ENCODE measurements around the gene PRPF38A.

The PRPF38A gene

GRCh38 chr1:52454779-52455178 is 50.4 kb downstream of the PRPF38A start:
- Histone ChIP-seq H3K9me3 (ENCODE audit: control insufficient read depth, low read length) (no peaks in the 10 kb centered on the region), H3K4me3 (ENCODE audit: insufficient read depth, low read depth, low read length) (no peak overlapping the region), H3K27me3 (ENCODE audit: control insufficient read depth, insufficient read depth, low read length, poor library complexity, severe bottlenecking) (no peaks in the 10 kb centered on the region), H3K27ac (ENCODE audit: insufficient read depth, low read depth, low read length, poor library complexity, severe bottlenecking) (no peak overlapping the region), H3K36me3 (ENCODE audit: control insufficient read depth, insufficient read depth, low read length) (peaks cover 11% of the 10 kb centered on the region), H3K4me1 (ENCODE audit: control insufficient read depth, insufficient read depth, low read length) (no peaks in the 10 kb centered on the region)
- WGBS, 2 experiments: 89 to 90% methylated on average over 2 of the region's 2 CpGs

- Histone ChIP-seq H3K27me3 (ENCODE audit: control insufficient read depth, insufficient read depth, low read length, poor library complexity, severe bottlenecking) (no peaks in the 10 kb centered on the region), H3K9me3 (ENCODE audit: control insufficient read depth, low read length) (no peaks in the 10 kb centered on the region), H3K4me1 (ENCODE audit: control insufficient read depth, insufficient read depth, low read length) (no peaks in the 10 kb centered on the region), H3K4me3 (ENCODE audit: insufficient read depth, low read depth, low read length) (no peak overlapping the region), H3K36me3 (ENCODE audit: control insufficient read depth, insufficient read depth, low read length) (peaks cover 11% of the 10 kb centered on the region), H3K27ac (ENCODE audit: insufficient read depth, low read depth, low read length, poor library complexity, severe bottlenecking) (no peak overlapping the region)
- 97 to 100% methylated on average over 2 of the region's 2 CpGs for WGBS, 2 experiments
Measured at GRCh38 chr1:52455686-52456085, 51.3 kb downstream of the PRPF38A start.

- Histone ChIP-seq H3K9me3 (ENCODE audit: control insufficient read depth, low read length) (no peaks in the 10 kb centered on the region), H3K36me3 (ENCODE audit: control insufficient read depth, insufficient read depth, low read length) (peaks cover 8% of the 10 kb centered on the region), H3K27me3 (ENCODE audit: control insufficient read depth, insufficient read depth, low read length, poor library complexity, severe bottlenecking) (no peaks in the 10 kb centered on the region), H3K27ac (ENCODE audit: insufficient read depth, low read depth, low read length, poor library complexity, severe bottlenecking) (no peak overlapping the region), H3K4me1 (ENCODE audit: control insufficient read depth, insufficient read depth, low read length) (no peaks in the 10 kb centered on the region), H3K4me3 (ENCODE audit: insufficient read depth, low read depth, low read length) (no peak overlapping the region)
- WGBS, 2 experiments: no CpG with 5 or more reads among the region's 1 CpG
Measured at GRCh38 chr1:52460694-52461093, 56.3 kb downstream of the PRPF38A start.

- no peaks in the 10 kb centered on the region for H3K9me3 ChIP-seq (ENCODE audit: control insufficient read depth, low read length)
- H3K27ac ChIP-seq (ENCODE audit: insufficient read depth, low read depth, low read length, poor library complexity, severe bottlenecking): no peak overlapping the region
- no peaks in the 10 kb centered on the region for H3K4me1 ChIP-seq (ENCODE audit: control insufficient read depth, insufficient read depth, low read length)
- WGBS, 2 experiments: 71 to 86% methylated on average over 1 of the region's 1 CpG
- peaks cover 6% of the 10 kb centered on the region for H3K36me3 ChIP-seq (ENCODE audit: control insufficient read depth, insufficient read depth, low read length)
- no peak overlapping the region for H3K4me3 ChIP-seq (ENCODE audit: insufficient read depth, low read depth, low read length)
- no peaks in the 10 kb centered on the region for H3K27me3 ChIP-seq (ENCODE audit: control insufficient read depth, insufficient read depth, low read length, poor library complexity, severe bottlenecking)
Measured at GRCh38 chr1:52461821-52462220, 57.4 kb downstream of the PRPF38A start.

- 93 to 98% methylated on average over 5 of the region's 5 CpGs for WGBS, 2 experiments
- peaks cover 4% of the 10 kb centered on the region for H3K36me3 ChIP-seq (ENCODE audit: control insufficient read depth, insufficient read depth, low read length)
- no peak overlapping the region for H3K27ac ChIP-seq (ENCODE audit: insufficient read depth, low read depth, low read length, poor library complexity, severe bottlenecking)
- no peaks in the 10 kb centered on the region for H3K4me1 ChIP-seq (ENCODE audit: control insufficient read depth, insufficient read depth, low read length)
- H3K9me3 ChIP-seq (ENCODE audit: control insufficient read depth, low read length): no peaks in the 10 kb centered on the region
- no peak overlapping the region for H3K4me3 ChIP-seq (ENCODE audit: insufficient read depth, low read depth, low read length)
- H3K27me3 ChIP-seq (ENCODE audit: control insufficient read depth, insufficient read depth, low read length, poor library complexity, severe bottlenecking): no peaks in the 10 kb centered on the region
Measured at GRCh38 chr1:52463891-52464290, 59.5 kb downstream of the PRPF38A start.

- H3K27me3 ChIP-seq (ENCODE audit: control insufficient read depth, insufficient read depth, low read length, poor library complexity, severe bottlenecking): no peaks in the 10 kb centered on the region
- H3K36me3 ChIP-seq (ENCODE audit: control insufficient read depth, insufficient read depth, low read length): peaks cover 4% of the 10 kb centered on the region
- H3K27ac ChIP-seq (ENCODE audit: insufficient read depth, low read depth, low read length, poor library complexity, severe bottlenecking): no peak overlapping the region
- H3K4me3 ChIP-seq (ENCODE audit: insufficient read depth, low read depth, low read length): no peak overlapping the region
- no peaks in the 10 kb centered on the region for H3K4me1 ChIP-seq (ENCODE audit: control insufficient read depth, insufficient read depth, low read length)
- WGBS, 2 experiments: 96 to 100% methylated on average over 1 to 2 of the region's 2 CpGs
- no peaks in the 10 kb centered on the region for H3K9me3 ChIP-seq (ENCODE audit: control insufficient read depth, low read length)
Measured at GRCh38 chr1:52469108-52469507, 64.7 kb downstream of the PRPF38A start.

Measured in ectodermal cell (in vitro differentiated cells).